Effector CD8-positive, alpha-beta T cell (primary cell): Measurements from ENCODE around the gene SCN2A.

Experiments used
- DNase-seq: peaks from one replicate; lab custom pipeline; 2025; lab: John Stamatoyannopoulos, UW
- total RNA-seq, 4 experiments: gene quantifications; one replicate each; lab custom pipeline; 2026; lab: John Stamatoyannopoulos, UW

Gene SCN2A
- total RNA-seq: 0 to 0.12 (median 0) reads per million in 4 experiments

DNA sequence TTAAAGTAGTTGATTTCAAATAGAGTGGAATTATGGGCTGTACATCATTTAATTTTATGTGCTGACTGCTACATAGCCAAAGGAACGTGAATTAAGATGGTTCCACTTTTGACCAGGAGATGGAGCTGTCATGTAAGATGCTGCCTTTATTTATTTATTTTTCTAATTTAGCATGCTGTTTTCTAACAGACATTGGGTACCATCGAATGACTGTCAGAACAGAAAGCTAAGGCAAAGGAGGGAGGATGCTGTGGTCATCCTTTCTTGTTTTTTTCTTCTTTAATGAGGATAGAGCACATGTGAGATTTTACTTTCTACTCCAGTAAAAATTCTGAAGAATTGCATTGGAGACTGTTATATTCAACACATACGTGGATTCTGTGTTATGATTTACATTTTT, at the start of gene SCN2A:
Gene SCN2A (plus strand): TSS at position 185 of the 400 bp plus-strand sequence. CDS start 56,410 bp downstream, outside the sequence.
- no peak for DNase-seq

DNA sequence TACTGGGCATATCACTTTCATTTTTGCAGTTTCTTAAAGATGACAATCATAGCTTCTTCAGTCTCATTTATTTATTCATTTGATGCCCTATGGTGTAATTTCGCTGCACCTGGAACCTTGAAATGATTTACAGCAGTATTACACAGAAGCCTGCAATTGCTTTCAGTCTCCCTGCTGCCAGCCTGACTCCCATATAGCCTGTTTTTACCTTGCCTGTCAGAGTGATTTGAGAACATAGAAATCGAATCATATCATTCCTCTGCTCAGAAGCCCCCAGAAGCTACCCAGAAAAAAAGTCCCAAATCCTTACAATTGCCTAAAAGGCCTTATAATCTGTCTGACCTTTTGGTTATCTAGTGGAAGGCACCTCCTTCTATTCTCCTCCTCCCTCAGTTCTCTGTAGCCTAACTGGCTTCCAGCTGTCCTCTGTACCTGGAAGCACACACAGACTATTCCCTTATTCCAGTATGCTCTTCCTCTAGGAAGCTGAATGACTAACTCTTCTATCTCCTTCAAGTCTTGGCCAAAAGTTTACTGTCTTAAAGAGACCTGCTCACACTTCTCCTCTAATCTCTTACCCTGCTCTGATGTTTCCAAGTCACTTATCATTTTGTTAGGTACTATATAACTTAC, 48.0 kb upstream of the SCN2A start:
- no peak for DNase-seq

DNA sequence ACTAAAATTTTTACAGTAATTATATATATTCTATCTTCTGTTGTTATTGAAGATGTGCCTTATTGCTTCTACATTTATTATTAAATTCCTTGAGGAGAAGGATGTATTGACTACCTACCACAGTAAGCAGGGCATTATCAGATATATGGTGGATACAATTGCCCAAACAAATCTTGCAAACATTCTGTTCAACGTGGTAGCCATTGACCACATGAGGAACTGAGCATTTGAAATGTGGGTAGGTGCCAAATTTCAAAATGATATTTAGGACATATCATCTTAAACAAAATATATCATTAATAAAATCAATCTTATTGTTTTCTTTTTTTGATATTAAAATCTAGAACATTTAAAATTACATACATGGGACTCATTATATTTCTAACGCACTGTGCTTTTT, 46.5 kb upstream of the SCN2A start:
- DNase-seq: no peak

DNA sequence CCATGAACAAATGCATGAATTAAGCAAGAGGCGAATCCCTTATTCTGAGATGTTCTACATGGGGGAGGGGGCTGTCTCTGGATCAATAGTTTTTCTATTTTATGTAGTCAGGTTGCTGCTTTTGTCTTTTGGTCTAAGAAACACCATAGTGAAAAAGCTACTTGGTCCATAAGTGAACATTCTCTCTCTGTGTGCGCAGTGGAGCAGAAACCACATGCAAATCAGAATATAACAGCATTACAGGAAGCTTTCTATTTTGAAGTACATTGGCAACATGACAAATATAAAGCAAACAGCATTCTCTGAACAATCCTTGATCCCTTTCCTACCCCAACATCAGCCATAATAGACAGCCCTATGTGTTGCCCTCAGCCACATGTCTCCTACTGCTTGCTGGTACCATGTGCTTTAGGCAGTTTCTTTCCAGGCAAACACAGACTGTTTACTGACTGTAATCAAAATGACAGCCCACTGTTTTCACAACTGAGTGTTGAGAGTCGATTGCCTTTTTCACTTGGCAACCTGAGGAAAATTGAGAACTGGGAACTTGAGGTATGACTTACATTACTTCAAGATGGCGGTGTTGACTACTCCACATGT, 45.9 kb upstream of the SCN2A start:
- DNase-seq: no peak

DNA sequence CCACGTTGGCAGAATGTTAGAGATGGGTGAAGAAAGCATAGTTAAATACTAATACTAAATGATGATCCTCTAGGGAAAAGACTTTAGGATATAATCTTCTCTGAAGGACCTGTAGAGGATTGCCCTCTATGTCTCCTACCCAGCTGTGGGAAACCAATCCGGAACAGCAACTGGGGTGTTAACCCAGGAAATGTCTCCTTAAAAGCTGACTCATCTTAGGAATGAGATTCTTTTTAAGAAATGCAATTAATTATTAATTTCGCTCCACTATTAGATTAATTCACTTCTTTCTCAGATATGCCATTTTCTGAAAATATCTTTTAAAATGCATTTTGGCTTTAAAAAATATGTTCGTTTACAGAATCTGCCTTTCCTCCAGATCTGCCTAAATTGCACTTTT, 42.8 kb upstream of the SCN2A start:
- DNase-seq: no peak

DNA sequence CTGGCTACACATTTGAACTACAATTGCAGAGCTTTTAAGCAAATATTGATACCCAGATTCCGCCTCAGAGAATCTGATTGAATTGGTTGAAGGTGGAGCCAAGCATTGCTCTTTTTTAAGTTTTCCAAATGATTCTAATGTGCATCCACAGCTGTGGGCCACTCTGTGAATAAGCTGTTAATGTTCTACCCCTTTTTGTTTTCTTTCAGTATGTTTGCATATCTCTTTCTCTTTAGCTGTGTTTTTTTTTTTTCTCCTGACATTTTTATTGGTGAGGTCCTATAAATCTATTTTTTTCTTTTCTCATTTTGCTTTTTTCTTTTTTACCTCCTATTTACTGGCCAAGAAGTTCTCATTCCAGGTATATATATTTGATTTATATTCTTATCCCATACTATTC, 41.9 kb upstream of the SCN2A start:
- DNase-seq: no peak

DNA sequence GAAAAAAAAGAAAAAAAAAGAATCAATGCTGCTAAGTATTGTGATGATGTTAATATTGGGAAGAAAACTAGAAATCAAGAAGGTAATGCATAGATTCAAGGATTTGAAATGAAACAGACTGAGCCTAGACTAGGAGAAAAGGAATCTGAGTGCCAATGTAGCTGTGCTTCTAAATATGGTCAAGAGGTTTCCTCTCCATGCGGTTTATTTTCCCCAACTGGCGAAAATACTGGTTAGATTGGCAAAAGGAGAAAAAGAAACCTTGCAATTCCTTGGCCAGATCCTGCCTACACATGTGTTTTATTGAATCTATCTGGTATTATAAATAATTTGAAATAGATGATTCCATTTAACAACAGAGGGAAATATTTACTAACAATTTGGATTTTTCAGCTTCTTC, 41.0 kb upstream of the SCN2A start:
- no peak for DNase-seq

DNA sequence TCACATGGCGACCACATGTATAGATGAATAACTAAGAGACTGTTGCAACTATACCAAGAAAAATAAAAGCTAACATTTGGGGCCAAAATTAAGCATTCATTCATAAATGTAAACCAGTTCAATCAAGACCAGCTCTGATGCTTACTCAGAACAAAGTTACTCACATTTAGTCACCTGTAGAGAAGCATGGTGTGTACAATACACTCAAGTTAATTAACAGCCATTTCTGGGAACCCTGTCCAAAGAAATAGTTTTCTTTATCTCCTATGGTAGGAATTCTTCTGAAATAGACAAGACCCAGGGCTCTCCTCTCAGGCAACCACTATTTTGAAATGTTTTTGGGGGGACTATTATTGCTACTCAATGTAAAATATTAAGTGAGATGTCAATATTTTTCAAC, 37.0 kb upstream of the SCN2A start:
- no peak for DNase-seq

DNA sequence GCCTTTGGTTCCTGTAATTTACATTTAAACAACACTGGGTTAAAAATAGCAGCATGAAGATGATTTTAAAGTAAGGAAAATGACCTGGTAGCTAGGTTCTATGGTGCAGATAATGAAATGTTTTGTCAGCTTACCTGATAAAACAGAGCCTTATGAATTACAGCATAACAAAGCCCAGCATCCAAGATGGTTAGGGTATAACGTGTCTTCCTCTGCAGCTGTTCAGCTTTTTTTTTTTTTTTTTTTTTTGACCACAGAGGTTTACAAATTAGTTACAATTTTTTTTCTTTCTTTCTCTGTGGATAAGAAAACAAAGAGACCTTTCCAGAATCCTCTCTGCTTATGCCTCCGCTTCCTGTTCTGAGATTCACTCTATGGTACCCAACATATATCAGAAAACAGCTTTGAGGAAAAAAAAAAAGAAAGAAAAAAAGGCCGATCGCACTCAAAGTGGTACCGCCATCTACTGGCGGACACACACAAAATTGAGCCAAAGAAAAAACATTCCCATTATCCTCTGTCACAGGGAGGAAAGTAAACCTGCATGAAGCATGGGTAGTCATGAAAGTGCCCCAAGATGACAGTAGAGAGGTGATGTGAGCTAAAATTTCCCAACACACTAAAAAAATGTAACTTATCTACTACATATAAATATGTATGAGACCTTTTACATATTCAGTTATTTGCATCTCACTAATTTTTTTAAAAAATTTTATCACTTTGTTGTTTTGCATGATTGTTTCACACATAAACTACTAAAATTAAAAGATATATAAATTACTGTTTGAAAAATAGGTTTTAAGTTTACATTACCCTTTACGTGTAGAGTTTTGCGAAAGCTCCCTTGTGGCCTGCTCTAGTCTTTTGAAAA, 35.3 kb upstream of the SCN2A start, which contains the start of gene SCN3A:
Gene SCN3A (minus strand): TSS at position 362 of the 871 bp plus-strand sequence. CDS start 27,656 bp downstream, outside the sequence.
- no peak for DNase-seq

DNA sequence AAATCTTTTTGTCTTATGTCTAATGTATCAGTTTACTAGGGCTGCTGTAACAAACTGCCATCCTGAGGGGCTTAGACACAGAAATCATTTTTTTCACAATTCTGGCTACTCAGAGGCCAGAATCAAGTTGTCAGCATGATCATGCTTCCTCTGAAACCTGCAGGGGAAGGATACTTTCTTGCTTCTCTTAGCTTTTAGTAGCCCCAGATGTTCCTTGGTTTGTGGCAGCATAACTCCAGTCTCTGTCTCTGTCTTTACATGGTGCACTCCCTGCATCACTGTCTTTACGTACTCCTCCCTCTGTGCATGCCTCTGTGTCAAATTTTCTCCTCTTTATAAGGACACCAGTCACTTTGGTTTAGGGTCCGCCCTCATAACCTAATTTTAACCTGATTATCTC, 33.3 kb upstream of the SCN2A start:
- DNase-seq: no peak

DNA sequence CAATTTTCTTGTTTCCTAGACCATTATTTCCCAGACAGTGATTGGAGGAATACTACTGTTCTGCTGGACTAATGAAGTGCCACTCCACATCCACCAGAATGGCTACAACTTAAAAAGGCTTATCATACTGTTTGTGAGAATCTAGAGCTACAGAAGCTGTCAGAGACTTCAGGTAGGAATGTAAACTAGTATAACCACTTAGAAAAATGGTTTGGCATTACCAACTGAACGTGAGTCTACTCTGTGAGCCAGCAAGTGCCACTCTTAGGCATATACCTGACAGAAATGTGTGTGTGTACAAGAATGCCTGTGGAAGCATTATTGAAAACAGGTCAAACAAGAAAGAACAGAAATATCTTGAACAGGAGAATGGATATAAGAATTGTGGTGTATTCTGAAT, 31.1 kb upstream of the SCN2A start:
- DNase-seq: no peak

DNA sequence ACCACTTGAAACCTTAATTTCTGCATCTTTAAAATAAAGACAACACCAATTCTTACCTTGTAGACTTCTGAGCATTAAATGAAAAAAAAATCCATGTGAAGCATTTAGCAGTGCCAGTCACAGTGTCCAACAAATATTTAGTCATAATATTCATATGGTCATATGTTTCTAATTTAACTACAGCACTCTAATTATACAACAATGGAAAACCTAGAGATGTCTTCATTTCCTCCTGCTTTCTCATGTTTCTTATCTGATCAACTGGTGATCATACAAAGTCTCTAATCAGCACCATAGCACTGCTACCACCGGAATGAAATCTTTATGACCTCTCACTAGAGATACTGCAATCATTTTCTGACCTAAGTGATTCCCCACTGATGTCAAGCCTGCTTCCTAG, 25.1 kb upstream of the SCN2A start:
- no peak for DNase-seq

DNA sequence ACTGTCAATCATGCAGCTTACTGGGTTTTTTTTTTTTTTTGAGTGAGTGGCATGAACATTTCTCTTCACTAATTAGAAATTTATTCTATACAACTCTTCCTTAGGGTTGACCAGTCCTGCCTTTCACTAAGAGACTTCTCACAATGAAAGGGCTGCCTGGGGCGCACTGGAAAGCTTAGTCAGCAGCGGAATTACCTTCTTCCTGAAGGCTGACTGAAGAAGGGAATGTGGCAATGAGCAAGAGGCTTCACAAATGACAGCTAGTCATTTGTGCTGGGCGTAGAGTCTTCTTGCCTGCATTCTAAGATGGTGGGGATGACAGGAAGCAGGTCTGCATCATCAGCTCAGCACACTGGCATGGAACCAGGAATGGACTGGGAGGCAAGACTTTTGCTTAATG, 19.7 kb upstream of the SCN2A start:
- no peak for DNase-seq

DNA sequence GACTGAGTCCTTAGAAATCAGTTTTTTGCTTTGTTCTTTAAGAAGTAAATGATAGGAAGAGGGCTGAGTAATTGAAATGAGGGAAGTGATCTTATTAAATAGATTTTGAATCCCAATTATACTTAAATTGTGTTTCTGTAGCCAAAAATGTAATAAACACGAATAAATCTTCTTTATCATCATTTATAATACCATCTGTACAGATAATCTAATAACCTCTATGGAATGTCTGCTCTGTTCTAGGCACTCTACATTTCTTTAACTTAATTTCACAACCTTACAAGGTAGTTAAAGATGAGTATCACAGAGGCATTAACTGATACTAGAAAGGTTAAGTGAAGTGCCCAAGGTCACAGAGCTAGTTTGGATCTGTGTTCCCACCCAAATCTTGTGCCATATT, 14.3 kb upstream of the SCN2A start:
- no peak for DNase-seq

DNA sequence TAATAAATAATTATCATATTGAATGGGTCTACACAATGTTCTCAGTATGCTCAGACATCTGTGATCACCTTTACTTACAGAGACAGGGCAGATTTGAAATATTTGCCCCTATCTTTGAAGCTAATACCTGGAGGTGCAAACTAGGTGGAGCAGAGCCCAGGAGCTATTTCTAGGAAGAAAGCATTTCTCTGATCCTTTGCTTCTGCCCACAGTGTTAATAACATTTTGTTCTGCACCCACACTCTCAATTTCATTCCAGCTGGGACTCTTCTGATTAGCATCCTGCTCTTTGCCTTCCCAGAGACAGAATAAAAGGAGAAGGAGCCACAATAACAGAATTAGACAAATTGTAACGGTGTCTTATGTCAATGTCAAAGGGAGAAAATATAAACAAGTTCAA, 11.6 kb upstream of the SCN2A start:
- DNase-seq: no peak

DNA sequence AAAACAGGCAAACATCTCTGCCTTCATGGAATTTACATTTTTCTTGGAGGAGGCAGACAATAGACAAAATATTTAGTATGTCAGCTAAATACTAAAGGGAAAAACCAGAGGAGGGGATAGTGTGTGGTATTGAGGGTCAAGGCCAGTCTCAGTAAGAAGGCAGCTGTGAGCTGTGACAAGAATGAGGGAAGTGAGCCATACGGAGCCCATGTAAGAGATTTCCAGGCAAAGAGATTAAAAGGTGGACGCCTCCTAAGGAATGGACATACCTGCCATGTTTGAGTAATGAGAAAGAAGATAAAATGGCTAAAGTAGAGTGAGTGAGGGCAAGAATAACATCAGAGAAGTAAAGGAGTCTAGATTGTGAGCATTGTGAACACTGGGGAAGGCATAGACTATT, 2.2 kb upstream of the SCN2A start:
- DNase-seq: no peak

DNA sequence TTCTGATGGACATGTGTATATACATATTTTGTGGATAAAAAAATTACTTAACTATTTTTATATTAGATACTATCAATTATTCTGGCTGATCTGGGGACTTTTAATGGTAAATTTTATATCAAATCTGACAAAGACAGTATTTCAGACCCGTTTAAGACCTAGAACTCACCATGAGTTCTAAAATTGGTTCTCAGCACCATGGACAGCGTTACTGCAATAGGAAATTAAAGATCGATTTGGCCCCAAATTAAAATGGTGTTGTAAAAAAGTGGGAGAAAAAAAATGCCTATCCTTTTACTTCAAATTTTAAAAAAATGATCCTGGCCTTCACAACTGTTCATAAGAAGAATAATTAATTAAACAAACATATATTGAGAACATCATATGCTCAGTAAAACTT, 919 bp upstream of the SCN2A start:
- no peak for DNase-seq

DNA sequence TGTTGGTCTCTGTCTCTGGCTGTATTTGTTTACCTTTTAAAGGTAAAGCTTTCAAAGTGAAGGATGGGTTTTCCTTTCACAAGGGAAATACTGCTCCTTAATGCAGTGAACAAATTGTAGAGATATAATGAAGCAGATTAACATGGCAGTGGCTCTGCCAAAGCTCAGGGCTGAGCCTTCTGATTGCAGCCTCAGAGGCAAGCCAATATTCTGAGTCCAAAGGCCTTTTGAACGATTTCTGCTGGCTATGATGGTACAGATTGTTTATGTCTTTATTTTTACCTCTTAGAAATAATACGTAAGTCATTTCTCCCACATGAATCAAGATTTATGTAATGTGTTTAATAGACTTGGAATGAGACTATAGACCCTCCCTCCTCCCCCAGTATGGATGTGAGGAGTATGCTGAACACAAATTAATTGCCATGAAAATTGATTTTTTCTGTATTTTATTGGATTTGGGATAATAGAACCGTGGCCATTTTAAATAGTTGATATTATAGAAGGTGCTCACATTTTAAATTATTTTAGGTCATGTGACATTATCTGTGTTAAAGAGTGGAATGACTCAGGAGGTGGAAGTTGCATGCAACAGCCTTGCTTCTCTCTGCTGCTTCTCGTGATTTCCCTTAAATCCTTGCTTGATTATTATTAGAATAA, 772 bp downstream of the SCN2A start:
- DNase-seq: no peak

DNA sequence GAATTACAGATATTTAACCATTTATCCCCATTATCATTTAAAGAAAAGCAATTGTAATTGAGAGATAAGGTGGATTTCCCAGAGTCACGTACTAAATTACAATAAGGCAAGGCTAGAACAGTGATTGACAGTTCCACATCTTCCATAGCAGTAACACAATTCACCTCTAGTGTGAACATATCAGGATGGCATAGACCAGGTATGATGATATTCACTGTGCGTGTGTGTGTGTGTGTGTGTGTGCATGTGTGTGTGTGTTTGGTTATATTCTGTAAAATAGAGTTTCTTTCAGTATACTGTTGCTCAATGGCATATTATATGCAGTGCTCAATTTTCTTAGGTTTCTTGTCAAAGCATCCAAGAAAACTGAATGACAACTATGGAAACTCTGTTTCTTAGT, 1.7 kb downstream of the SCN2A start:
- DNase-seq: no peak

DNA sequence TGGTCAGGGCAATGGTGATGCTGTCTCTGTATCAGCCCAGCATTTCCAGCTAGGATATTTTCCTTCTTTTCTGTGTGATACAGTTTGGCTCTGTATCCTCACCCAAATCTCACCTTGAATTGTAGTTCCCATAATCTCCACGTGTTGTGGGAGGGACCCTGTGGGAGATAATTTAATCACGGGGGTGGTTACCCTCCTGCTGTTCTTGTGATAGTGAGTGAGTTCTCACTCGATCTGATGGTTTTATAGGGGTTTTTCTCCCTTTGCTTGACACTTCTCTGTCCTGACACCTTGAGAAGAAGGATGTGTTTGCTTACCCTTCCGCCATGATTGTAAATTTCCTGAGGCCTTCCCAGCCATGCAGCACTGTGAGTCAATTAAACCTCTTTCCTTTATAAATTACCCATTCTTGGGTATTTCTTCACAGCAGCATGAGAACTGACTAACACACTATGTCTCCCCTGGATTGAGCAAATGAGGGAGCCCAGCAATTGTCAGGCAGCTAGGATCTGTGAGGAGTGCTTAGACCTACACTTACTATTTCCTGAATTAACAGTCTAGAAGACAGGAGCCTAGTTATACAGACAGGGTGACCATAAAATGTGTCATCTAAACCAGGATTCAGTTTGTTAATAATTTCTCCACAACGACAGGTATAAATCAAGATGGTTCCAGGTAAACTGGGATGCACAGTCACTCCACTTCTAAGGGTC, 6.0 kb downstream of the SCN2A start:
- no peak for DNase-seq

DNA sequence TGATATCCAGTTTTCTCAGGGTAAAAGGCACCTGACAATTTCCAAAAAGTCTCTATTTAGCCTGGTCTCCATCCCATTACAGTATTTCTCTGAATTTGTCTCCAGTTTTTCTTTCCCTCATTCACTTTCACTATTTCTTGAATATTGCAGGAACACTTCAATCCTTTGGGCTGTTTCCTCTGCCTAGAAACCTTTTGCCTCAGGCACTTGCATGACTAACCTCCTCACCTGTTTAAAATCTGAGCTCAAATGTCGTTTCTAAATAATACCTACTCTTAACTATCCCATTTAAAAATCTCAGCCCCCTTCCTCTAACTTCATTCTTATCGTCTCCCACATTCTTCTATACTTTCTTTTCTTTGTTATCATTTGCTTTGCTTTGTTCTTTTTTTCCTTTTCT, 9.0 kb downstream of the SCN2A start:
- DNase-seq: no peak

DNA sequence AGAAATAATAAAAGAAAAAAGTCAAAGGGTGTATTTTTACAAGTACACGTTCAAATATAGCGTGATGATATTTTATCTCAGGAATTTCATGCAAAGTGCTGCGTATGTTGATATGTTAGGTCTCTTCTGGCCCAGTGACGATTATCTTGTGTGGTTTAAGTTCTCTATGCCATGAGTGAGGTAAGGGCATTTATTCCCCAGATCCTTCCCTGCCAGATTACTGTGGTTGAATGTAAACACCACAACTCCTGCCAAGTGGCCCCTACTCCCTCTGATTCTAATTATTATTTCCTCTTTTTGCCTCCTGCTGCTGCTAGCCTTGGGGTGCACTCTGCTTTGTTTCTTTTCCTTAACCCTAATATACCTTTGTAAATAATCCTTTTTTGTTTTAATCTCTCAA, 12.2 kb downstream of the SCN2A start:
- DNase-seq: no peak
